ENCODE measurements around the gene PPP3CA.
A peak's percentile ranks its signal among the peaks of the same experiment; 100 is the strongest.

Gene PPP3CA

DNA sequence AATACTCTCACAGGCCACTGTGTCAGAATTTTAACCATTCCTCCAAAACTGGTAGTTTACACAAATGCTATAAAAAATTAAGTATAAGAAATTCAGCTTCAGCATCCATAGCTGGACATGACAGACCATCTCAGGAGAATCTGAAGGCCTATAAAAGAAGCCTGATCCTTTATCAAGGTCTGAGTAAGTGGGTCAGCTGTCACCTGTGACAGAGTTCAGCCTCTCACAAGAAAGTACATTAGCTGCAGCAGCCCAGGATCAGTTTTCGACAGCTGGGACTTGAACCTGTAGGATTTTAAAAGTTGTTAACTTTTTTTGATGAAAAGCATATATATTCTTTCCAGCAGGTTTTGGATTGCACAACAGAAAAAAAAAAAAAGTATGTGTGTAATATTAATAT lies 60.7 kb downstream of the PPP3CA start:
- DNase-seq = no peak

DNA sequence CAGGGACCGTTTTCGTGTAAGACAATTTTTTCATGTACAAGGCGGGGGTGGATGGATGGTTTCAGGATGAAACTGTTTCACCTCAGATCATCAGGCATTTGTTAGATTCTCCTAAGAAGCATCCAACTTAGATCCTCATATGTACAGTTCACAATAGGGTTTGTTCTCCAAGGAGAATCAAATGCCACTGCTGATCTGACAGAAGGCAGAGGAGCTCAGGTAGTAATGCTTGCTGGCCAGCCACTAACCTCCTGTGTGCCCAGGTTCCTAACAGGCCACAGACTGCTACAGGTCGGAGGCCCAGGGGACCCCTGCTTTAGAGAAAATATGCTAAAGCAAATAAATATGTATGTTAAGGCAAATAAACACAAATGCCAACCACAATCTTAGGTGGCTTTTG lies 61.3 kb downstream of the PPP3CA start:
- DNase-seq = no peak

DNA sequence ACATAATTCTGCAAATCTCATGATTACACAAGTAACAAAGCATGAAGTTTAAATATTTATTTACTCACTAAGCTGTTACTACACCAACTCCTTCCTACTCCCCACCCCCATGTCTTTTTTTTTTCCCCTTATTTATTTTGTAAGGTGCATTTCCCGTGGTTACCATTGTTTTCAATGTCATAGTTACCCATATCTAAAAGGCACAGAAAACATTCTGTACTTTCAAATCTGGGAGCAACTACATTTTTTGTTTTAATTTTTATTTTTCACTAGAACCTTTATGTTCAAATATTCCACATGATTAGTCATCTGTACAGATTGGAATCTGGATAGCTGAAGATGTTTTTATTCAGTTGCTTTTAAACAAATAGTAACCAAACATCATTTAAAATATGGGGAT lies 62.8 kb downstream of the PPP3CA start:
- DNase-seq = no peak

DNA sequence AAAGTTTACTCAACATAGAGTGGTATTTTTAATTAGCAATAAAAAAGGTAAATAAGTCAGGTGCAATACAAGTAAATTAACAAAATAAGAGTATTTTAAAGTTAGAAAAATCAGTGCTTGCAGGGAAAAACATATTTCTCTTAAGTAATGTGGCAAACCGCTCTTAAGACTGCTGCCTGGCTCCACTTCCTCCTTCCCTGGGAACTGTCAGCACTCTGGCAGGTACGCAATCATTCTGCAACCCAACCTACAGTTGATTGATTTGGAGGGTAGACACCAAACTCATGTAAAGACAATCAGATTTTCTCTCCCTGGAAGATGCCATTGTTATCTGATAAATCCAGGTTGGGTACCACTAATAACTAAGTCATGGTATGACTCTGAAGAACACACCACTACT lies 63.9 kb downstream of the PPP3CA start:
- no peak for DNase-seq

DNA sequence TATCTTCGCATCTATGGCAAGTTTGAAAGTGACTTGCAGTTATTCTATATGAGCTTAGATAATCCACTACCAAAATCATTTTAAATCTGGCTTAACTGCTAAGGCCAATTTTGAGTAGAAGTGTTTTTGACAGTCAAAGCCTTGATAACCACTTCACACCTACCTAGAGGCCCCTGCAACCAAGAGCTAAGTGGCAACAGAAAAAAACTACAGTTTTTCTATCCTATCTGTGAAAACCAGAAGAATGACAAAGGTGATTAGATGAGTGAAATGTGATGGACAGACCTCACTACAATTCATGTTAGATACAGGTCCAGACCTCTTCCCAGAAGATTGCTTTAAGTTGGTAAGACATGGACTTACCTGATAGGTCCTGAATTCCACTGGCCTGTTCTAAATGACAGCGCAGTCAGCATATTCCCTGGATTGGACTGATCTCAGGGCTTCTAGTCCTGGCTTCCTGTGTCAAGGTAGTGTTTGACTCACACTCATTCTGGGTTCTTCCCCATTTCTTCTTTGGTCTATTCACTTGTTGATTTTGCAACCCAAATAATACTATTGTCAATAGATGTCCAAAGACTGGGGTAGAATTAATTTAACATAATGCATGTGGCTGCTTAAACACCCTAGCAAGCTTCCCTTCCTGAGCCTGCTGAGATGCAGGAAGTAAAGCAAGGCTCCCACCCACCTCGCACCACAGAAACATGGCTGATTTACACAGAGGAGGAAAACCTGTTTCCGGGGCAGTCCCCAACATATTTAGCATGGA lies 65.1 kb downstream of the PPP3CA start:
- DNase-seq = peak; percentile 29

DNA sequence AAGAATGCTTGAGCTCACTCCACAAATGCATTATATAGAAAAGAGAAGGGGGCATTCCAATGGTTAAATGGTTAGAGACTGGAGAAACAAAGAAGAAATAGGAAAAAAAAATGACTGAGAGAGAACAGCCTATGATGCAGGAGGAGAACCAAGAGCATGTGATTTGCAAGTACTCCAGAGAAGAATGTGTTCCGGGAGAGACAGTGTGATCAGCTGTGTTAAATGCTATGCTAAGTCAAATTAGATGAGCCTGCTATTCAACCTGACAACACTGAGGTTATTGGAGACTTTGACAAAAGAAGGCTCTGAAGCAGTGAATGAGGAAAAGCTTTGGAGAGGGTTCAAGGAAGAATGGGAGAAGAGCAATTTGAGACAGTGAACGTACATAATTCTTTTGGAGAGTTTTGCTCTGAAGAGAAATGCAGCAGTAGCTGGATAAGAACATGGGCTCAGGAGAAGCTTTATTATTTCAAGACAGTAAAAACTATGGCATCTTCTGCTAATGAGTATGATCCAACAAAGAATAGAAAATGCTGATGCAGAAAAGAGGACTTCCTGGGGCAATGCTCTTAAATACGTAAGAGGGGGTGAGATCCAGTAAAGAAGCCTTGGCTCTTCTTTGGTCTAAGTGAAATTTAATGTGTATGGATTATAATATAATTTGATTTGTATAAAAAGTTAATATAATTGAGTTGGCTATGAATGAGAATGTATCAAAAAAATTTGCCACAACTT lies 66.3 kb downstream of the PPP3CA start:
- DNase-seq = no peak

DNA sequence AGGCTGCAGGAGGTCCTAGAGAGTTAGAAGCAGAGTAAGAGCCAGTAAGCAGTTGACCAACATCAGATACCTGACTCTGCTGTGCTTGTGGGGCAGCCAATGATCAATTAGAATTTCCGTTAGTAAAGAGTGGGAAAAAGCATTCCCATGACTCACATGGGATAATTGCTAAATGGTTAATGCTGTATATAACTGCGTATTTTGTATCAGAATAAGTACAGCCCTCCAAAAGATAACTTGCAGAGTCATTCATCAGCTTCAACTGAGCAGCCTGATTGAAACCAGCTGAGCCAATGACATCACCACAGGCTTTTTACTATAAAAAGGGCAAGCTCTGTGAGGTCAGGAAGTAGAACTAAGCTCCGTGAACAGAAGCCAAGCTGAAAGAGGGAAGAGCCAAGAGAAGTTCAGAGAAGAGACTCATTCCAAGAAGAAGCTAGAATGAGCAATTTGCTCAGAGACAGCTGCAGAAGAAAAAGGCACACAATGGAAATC lies 67.9 kb downstream of the PPP3CA start:
- no peak for DNase-seq

DNA sequence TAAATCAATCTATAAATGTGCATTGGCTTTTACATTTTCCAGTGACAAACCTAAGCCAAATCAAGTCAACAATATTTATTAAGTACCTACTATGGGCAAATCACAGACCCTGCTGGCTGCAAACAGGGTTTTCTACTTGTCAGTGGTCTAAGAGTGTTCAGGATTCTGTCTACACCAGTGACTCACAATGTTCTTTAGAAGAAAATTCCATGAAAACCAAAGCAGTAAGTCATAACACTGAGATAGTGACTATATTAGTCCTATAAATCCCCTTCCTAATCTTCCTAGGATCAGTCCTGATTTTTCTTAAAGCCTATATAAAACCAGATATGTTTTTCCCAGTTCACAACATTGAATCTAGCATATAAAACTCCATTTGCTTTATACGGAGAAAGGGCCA lies 69.7 kb downstream of the PPP3CA start:
- no peak for DNase-seq

DNA sequence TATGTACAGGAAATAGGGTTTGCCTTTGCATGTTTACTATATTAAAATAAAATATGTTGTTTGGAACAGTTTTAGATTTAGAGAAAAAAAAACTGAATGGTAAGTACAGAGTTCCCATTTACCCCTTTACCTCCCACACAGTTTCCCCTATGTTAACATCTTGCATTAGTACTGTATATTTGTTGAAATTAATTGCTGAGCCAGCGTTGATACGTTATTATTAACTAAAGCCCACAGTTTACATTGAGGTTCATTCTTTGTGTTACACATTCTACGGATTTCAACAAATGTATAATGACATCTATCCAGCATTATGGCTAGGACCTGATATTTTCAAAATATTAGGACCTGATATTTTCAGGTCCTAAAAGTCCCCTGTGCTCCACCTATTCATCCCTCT lies 70.7 kb downstream of the PPP3CA start:
- no peak for DNase-seq

DNA sequence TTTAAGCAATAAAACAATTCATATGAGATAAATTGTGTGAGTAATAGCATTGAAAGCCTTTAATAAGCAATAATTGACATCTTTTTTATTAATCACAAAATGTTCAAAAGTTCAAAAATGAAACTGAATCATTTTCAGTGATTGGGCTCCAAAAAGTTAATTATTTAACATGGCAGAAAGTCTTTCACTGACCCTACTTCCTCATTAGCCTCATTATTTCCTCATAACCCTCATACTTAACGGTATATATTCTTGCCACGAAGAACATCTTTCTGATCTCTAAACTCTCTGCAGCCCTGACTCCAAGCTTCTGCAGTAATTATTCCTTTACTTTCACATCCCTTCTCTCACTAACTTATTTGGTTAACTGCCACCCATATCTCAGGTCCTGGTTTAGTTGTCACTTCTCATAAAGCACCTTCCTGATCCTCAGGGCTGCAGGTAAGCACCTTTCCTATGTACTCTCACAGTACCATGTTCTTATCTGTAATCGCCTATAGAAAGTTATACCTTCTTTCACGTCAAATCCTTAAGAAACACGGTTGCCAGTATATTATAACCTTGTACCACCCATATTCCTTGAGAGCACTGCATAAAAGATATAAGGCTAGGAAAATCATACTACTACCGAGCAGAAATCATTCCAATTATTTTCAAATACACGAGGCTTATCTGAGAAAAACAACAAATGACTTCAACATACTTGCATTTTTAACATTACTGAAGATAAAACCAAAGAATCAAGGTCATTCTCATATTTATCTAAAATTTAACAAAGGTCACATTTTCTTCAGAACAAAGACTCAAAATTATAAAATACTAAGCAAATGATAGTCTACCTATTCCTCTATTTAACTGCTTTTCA lies 72.2 kb downstream of the PPP3CA start:
- DNase-seq = no peak

DNA sequence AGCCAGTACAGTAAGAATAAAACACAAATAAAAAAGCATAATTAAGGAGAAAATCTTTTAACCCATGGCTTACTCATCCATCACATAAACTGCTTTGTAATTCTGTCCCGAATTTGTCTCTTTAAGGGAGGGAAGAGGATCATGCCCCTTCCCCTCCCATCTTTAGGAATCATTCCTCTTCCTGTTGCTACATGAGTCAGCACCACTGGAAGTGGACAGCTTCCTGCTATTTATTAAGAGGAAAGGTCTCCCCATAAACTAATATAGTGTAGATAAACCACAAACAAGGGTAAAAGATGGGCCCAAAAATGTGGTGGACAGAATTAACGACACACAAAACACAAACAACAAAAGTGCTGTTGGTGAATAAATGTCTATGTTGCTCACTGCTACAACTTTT lies 75.8 kb downstream of the PPP3CA start:
- no peak for DNase-seq

DNA sequence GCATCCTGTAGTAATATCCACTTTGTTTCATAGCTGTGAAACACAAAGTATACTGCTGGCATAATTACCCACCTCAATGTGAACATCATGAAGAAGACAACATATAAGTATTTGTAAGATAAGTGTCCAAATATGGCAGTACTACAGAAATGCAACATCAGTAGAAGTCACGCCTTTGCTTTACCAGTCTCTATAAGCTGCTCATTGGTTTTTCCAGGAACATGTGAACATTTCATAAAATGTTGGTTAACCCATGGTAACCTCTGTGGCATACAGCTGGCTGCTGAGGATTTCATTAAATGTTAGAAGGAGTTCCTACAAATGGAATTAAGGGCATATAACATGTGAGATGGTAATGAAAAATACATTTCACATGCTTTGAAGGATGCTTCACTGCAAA lies 77.6 kb downstream of the PPP3CA start:
- no peak for DNase-seq

DNA sequence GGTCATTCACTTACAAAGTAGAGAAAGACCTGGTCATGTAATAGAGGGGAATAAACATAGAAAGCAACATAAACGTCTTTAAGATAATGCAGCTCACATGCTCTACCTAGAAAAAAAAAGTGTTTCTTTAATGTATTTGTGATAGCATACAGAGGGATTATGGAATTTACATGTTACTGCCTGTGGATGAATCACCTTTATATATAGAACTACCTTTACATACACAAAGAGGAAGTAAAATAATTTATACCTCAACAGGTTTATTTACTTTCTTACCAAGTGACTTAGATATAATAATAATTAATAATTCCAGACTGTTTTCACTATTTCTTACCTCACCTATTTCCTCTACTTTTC lies 81.5 kb downstream of the PPP3CA start:
- no peak for DNase-seq

DNA sequence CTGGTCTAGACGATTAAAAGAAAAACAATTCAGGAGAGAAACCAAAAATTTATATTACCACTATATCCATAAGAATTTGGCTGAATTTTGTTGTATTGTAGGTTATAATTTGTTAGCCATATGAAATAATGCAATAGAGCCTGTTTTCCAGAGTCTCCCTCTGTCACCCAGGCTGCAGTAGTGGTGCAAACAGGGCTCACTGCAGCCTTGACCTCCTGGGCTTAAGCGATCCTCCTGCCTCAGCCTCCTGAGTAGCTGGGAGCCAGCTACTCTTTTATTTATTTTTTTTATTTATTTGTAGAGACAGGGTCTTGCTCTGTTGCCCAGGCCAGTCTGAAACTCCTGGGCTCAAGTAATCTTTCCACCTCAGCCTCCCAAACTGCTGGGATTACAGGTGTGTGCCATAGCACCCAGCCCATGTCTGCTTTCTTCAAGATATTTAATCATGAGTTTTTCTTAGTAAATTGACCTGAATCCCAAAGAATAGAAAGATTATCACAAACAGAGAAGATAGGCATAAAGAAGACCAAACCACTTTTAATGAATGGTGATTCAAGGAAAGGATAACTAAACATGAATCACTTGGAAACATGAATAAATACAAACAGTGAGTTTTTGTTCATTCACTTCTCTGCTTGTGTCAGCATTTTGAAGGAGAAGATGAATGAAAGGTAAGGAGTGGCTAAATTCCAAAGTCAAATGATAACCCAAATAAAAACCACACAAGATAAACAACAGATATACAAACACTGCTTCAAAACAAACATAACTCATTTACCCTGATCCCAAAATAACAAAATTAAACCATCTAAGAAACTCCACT lies 82.1 kb downstream of the PPP3CA start:
- no peak for DNase-seq

DNA sequence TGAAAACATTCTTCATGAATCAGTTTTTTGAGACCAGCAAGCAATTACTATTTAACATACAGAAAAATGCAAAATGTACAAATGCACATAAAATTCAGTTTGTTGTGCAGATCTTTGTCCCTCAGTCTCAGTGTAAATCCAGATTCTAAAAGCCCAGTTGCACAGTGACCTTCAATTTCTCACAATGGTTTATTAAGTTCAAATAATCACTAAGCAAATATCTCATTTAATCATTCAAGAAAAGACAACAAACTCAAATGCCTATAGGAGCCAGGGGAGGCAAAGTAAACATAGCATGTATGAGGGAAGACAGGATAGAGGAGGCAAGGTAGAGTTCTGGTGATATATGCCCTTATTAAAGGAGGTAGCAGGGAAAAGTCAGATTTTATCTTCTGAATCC lies 82.8 kb downstream of the PPP3CA start:
- no peak for DNase-seq

DNA sequence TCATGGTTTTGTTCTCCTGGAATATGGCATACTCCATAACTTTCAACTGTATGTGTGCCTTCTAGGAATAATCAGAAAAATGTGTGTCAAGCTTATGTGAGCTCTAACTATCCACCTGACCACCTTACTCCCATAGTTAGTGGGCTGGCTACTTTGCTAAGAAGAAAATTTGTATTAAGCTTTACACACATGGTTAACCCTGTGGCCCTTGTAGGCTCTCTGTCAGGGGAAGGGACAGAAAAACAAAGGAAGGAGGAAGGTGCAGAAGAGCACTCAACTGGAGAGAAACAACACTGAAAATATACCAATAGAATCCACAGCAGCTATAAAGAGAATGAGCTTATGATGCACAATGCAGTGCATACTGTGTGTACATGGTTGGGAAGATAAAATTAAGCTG lies 84.6 kb downstream of the PPP3CA start:
- DNase-seq = no peak

DNA sequence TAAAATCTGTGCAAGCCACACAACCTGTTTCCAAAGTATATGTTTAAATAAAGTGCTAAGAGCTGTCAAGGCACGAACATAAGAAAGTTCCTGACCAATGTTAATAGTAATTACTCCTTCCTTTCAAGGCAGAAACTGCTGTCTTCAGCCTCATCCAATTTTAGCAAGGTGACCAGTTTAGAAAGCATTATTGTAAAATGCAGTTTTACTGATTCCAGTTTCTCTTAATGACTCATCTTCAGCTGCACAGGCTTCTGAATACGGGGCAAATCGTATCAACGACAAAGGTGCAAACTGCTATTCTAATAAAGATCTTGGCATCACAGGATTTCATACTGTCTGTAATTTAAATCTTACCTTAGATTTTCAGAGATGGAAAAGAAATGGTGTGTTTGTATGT lies 87.5 kb downstream of the PPP3CA start:
- DNase-seq = no peak

DNA sequence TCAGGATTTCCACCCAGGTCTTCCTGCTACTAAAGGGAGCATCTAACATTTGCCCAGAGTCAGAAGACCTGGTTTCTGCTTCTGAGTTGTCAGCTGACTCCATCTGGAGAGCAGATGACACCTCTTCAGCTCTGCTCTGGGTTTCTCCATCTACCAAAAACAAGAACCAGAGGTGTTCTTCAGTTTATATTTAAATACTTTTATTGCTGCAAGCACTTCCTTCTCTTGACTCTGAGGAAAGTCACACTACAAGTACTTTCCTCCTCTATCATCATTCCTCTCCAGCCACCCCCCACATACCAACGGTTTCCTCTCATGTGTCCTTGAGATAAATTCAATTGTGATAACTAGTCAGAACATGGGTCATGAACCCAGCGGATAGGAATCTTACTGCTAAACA lies 88.4 kb downstream of the PPP3CA start:
- no peak for DNase-seq

DNA sequence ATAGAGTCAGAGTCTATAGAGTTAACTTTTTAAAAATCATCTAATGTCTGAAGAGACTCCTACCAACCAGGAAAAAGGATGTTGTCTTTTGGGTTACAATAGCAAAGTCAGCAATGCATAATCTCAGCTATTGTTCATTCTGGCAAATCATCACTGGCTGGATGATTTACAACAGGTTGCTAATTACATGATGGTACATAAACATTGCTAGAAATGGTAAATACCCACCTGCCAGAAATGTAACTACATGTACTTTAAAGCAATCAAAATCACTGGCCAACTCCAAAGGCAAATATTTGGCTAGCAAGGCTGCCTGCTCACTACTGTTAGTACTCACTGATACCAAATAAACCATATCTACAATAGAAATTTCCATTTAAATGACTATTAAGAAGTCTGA lies 91.1 kb downstream of the PPP3CA start:
- DNase-seq = no peak

DNA sequence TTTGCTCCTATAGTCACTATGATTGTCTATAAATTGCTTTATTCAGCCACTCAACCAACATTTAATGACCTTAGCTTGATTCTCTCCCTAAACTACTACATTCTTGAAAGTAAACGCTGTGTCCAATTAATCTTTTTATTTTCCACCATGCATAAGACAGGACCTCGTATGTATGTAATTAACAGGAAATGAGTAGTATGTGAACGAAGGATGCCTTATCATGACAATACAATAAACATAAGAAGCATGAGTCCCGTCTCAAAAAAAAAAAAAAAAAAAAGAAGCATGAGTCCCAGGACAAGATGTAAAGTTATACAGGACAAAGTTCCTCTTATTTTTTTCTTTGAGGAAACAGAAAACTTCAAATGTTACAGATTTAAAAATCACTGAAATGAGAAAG lies 92.5 kb downstream of the PPP3CA start:
- DNase-seq = no peak

DNA sequence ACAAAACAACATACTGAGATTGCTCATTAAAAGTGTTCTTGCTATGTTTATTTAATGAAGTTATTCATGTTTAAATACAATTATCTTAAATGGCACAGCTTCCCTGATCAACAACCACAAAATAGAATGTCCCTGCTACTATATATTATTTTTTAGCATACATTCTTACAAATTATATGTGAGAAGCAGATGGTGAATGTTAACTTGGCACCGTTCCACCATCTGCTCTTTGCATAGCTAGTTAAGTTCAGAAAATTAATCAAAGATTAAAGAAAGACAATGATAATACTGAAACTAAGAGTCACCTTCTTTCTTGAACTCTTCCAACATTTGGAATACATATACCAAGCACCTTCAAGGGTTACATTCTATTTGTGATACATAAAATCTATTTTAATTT lies 94.2 kb downstream of the PPP3CA start:
- no peak for DNase-seq

DNA sequence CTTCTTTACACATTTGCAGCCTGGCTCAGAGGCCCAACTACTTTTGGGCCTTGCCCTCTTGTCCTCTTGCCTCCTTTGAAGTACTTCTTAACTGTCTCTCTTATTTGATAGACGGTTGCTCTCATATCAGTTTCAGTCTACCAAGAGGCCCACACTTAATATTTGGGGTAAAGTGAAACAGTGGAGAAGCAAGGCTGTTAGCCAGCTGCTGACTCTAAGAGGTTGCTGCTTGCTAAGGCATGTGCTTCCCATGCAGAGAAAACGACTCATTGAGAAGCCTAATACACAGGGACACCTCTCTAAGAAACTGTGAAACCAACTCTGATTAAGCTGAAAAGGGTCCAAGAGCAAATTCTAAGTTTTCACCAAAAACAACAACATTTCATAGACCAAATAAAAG lies 94.6 kb downstream of the PPP3CA start:
- DNase-seq = no peak

DNA sequence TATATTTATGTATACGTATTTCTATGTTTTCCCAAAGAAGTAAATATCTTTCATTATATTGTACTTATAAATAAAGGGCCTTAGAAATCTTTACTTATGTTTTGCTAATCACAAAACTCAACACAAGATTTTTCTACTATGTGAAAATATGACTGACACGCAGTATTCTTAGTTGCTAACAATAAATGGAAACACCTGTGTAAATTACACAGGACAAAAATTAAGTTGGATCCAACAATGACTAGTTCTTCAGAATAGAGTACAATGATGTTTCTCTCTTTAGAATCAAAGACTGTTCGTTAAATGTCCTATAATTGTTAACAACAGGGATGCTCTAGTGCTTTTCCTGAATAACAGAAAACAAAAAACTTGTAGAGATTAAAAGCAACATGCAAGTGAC lies 96.1 kb downstream of the PPP3CA start:
- DNase-seq = no peak

Data from CD4-positive, alpha-beta T cell treated with Interleukin-17A for 4 hours (primary cell).